HEK293 (cell line): Measurements from ENCODE around the gene PCK1.

Experiments
- CTCF ChIA-PET: fragments of 350-600 bp; formaldehyde crosslinking; extraction: SDS; loops from one replicate; lab custom pipeline; 2021; ENCODE audit warnings: antibody characterized with exemption; lab: Yijun Ruan, JAX
- POLR2A ChIA-PET: fragments of 300-600 bp; formaldehyde crosslinking; extraction: SDS; loops from one replicate; lab custom pipeline; 2020; ENCODE audit warnings: antibody characterized with exemption, inconsistent platforms; lab: Yijun Ruan, JAX
- H3K27ac ChIP-seq: fragments of 200-500 bp; sonication (Bioruptor generic); 2 replicates; pipeline ENCODE4 v1.5.1; 2014; ENCODE audit warnings: low read depth, low read length, control low read depth, inconsistent platforms; ENCODE audit errors: extremely low read depth
- H3K36me3 ChIP-seq, 2 experiments: fragments of 200-500 bp in 1 of 2; sonication (Bioruptor generic) in 1 of 2; 1 replicate in 1 of 2; 2 replicates in 1 of 2; pipeline ENCODE4 v1.5.1; 2014 to 2017; ENCODE audit warnings: inconsistent platforms in 2 of 2, low read length in 2 of 2; ENCODE audit not compliant: control insufficient read depth in 2 of 2, insufficient read depth in 1 of 2
- H3K4me1 ChIP-seq: fragments of 200-500 bp; sonication (Bioruptor generic); 2 replicates; pipeline ENCODE4 v1.5.1; 2014; ENCODE audit warnings: mild to moderate bottlenecking, low read length, inconsistent platforms; ENCODE audit not compliant: control insufficient read depth, insufficient read depth
- H3K4me3 ChIP-seq: 2 replicates; pipeline ENCODE4 v1.5.1; 2011; ENCODE audit warnings: low read depth, mild to moderate bottlenecking, control low read depth, low read length, moderate library complexity
- H3K9me3 ChIP-seq: fragments of 200-500 bp; sonication (Bioruptor generic); 2 replicates; pipeline ENCODE4 v1.5.1; 2014; ENCODE audit warnings: low read depth, low read length, inconsistent platforms; ENCODE audit not compliant: control insufficient read depth, insufficient read depth
- BCL11A ChIP-seq: fragments of 450-650 bp; formaldehyde crosslinking; IDR thresholded peaks from 2 replicates; pipeline ENCODE4 v1.5.1; 2016; ENCODE audit warnings: low read depth, missing biosample characterization, missing genetic modification characterization
- BCL11B ChIP-seq: fragments of 450-650 bp; formaldehyde crosslinking; IDR thresholded peaks from 2 replicates; pipeline ENCODE4 v1.5.1; 2016; ENCODE audit warnings: low read depth, missing biosample characterization, missing genetic modification characterization
- GFI1B ChIP-seq: fragments of 450-650 bp; formaldehyde crosslinking; IDR thresholded peaks from 2 replicates; pipeline ENCODE4 v1.5.1; 2016; ENCODE audit warnings: missing biosample characterization, missing genetic modification characterization
- HOXD13 ChIP-seq: sonication (generic); formaldehyde crosslinking; IDR thresholded peaks from 2 replicates; pipeline ENCODE4 v1.8.0; 2022; ENCODE audit warnings: missing genetic modification reagents, borderline replicate concordance
- OSR2 ChIP-seq: fragments of 450-650 bp; formaldehyde crosslinking; IDR thresholded peaks from 2 replicates; pipeline ENCODE4 v1.5.1; 2016; ENCODE audit warnings: missing biosample characterization, missing genetic modification characterization
- OVOL3 ChIP-seq: fragments of 450-650 bp; formaldehyde crosslinking; IDR thresholded peaks from 2 replicates; pipeline ENCODE4 v1.5.1; 2016; ENCODE audit warnings: missing biosample characterization, missing genetic modification characterization
- SCRT1 ChIP-seq: fragments of 450-650 bp; formaldehyde crosslinking; IDR thresholded peaks from 2 replicates; pipeline ENCODE4 v1.5.1; 2016; ENCODE audit warnings: missing biosample characterization, missing genetic modification characterization, borderline replicate concordance
- SP7 ChIP-seq: fragments of 450-650 bp; formaldehyde crosslinking; IDR thresholded peaks from 2 replicates; pipeline ENCODE4 v1.5.1; 2016; ENCODE audit warnings: missing biosample characterization, missing genetic modification characterization
- ZBTB17 ChIP-seq: fragments of 450-650 bp; formaldehyde crosslinking; IDR thresholded peaks from 2 replicates; pipeline ENCODE4 v1.5.1; 2016; ENCODE audit warnings: missing biosample characterization, missing genetic modification characterization
- ZBTB8A ChIP-seq: fragments of 450-650 bp; formaldehyde crosslinking; IDR thresholded peaks from 2 replicates; pipeline ENCODE4 v1.5.1; 2016; ENCODE audit warnings: missing biosample characterization, missing genetic modification characterization
- ZNF114 ChIP-seq: fragments of 450-650 bp; formaldehyde crosslinking; IDR thresholded peaks from 2 replicates; pipeline ENCODE4 v1.5.0; 2017; ENCODE audit warnings: missing biosample characterization, missing genetic modification characterization
- ZNF155 ChIP-seq: fragments of 450-650 bp; formaldehyde crosslinking; IDR thresholded peaks from 2 replicates; pipeline ENCODE4 v1.5.1; 2016; ENCODE audit warnings: missing biosample characterization, missing genetic modification characterization
- ZNF16 ChIP-seq: fragments of 450-650 bp; formaldehyde crosslinking; IDR thresholded peaks from 2 replicates; pipeline ENCODE4 v1.5.1; 2016; ENCODE audit warnings: low read depth, missing biosample characterization, missing genetic modification characterization
- ZNF18 ChIP-seq: fragments of 450-650 bp; formaldehyde crosslinking; IDR thresholded peaks from 2 replicates; pipeline ENCODE4 v1.5.1; 2016; ENCODE audit warnings: missing biosample characterization, missing genetic modification characterization
- ZNF211 ChIP-seq: fragments of 450-650 bp; formaldehyde crosslinking; IDR thresholded peaks from 2 replicates; pipeline ENCODE4 v1.5.1; 2016; ENCODE audit warnings: low read depth, missing biosample characterization, missing genetic modification characterization
- ZNF394 ChIP-seq: fragments of 450-650 bp; formaldehyde crosslinking; IDR thresholded peaks from 2 replicates; pipeline ENCODE4 v1.5.1; 2016; ENCODE audit warnings: missing biosample characterization, missing genetic modification characterization, mild to moderate bottlenecking, moderate library complexity, borderline replicate concordance
- ZNF548 ChIP-seq: fragments of 450-650 bp; formaldehyde crosslinking; IDR thresholded peaks from 2 replicates; pipeline ENCODE4 v1.5.1; 2016; ENCODE audit warnings: missing biosample characterization, missing genetic modification characterization
- ZNF596 ChIP-seq: fragments of 450-650 bp; IDR thresholded peaks from 2 replicates; pipeline ENCODE4 v1.5.0; 2018; ENCODE audit warnings: missing biosample characterization, mild to moderate bottlenecking, missing genetic modification characterization, moderate library complexity
- ZNF654 ChIP-seq: fragments of 450-650 bp; formaldehyde crosslinking; IDR thresholded peaks from 2 replicates; pipeline ENCODE4 v1.5.1; 2016; ENCODE audit warnings: low read depth, missing biosample characterization, missing genetic modification characterization
- ZNF777 ChIP-seq: fragments of 450-650 bp; formaldehyde crosslinking; IDR thresholded peaks from 2 replicates; pipeline ENCODE4 v1.5.1; 2017; ENCODE audit warnings: missing biosample characterization, missing genetic modification characterization, borderline replicate concordance

Gene PCK1

GRCh38 chr20:57567471-57568079, 6.7 kb downstream of the PCK1 start (continued):
- TF ChIP-seq OSR2 (tag by site-specific recombination) (no peak), OVOL3 (no peak)

GRCh38 chr20:57568088-57568896, 7.4 kb downstream of the PCK1 start:
- Histone ChIP-seq H3K9me3 (no peaks in the 10 kb centered on the region), H3K36me3 (peaks cover 0 to 10% of the 10 kb centered on the region in 2 experiments; a peak in 1 of 3 replicates), H3K4me3 (no peak overlapping the region), H3K27ac (no peak overlapping the region), H3K4me1 (no peaks in the 10 kb centered on the region)
- no peak for TF ChIP-seq ZBTB8A (tag by site-specific recombination)
- TF ChIP-seq ZNF777 (tag by site-specific recombination), result no peak
- TF ChIP-seq GFI1B (tag by site-specific recombination), result no peak
- TF ChIP-seq ZNF596 (tag by site-specific recombination), result no peak
- TF ChIP-seq BCL11A (tag by site-specific recombination), result no peak
- TF ChIP-seq ZBTB17, result no peak
- no peak for TF ChIP-seq SP7 (tag by site-specific recombination)
- no peak for TF ChIP-seq BCL11B (tag by site-specific recombination)
- TF ChIP-seq ZNF394 (tag by site-specific recombination), result no peak
- no peak for TF ChIP-seq ZNF548
- TF ChIP-seq ZNF16 (tag by site-specific recombination), result no peak
- POLR2A ChIA-PET, result no interaction called here
- CTCF ChIA-PET, result interaction anchor here (0.8 to 1.7 kb wide), 3 partner anchors 15 to 53 kb away, joined by 3 to 4 read pairs (median 4); no protein-coding TSS in a partner anchor

- Histone ChIP-seq H3K9me3 (no peaks in the 10 kb centered on the region), H3K36me3 (peaks cover 0 to 10% of the 10 kb centered on the region in 2 experiments; a peak in 1 of 3 replicates), H3K4me3 (no peak overlapping the region), H3K27ac (no peak overlapping the region), H3K4me1 (no peaks in the 10 kb centered on the region)
- TF ChIP-seq ZNF654 (tag by site-specific recombination) (no peak), SCRT1 (tag by site-specific recombination) (no peak), ZNF18 (tag by site-specific recombination) (no peak), ZNF211 (no peak)
- CTCF ChIA-PET, result interaction anchor here (1.0 to 1.7 kb wide), 3 partner anchors 18 to 54 kb away, joined by 3 to 4 read pairs (median 3); no protein-coding TSS in a partner anchor
- POLR2A ChIA-PET, result no interaction called here
These were observed 8.1 kb downstream of the PCK1 start for GRCh38 chr20:57568960-57569359.

GRCh38 chr20:57570145-57570850, 9.4 kb downstream of the PCK1 start:
- Histone ChIP-seq H3K4me3 (no peak overlapping the region), H3K36me3 (peaks cover 0 to 2% of the 10 kb centered on the region in 2 experiments; a peak in 1 of 3 replicates), H3K4me1 (no peaks in the 10 kb centered on the region), H3K27ac (no peak overlapping the region), H3K9me3 (no peaks in the 10 kb centered on the region)
- TF ChIP-seq ZNF155 (tag by site-specific recombination) (no peak), HOXD13 (CRISPR knock-in tag) (no peak), ZNF114 (tag by site-specific recombination) (no peak)
- POLR2A ChIA-PET, result no interaction called here
- CTCF ChIA-PET, result interaction anchor here (0.7 to 4.5 kb wide), 5 partner anchors 9 to 589 kb away, joined by 3 to 33 read pairs (median 3); no protein-coding TSS in a partner anchor
